ENCODE measurements around the gene DPP3. TPM values are rescaled to one million over a fixed set of nuclear protein-coding genes. Genes with fewer than 3 reads are reported as not detected.

The DPP3 gene
- polyA plus RNA-seq, 2 of the 4 experiments (the other 2 are of a cell fraction) = 52.2 to 70.5 TPM

DNA sequence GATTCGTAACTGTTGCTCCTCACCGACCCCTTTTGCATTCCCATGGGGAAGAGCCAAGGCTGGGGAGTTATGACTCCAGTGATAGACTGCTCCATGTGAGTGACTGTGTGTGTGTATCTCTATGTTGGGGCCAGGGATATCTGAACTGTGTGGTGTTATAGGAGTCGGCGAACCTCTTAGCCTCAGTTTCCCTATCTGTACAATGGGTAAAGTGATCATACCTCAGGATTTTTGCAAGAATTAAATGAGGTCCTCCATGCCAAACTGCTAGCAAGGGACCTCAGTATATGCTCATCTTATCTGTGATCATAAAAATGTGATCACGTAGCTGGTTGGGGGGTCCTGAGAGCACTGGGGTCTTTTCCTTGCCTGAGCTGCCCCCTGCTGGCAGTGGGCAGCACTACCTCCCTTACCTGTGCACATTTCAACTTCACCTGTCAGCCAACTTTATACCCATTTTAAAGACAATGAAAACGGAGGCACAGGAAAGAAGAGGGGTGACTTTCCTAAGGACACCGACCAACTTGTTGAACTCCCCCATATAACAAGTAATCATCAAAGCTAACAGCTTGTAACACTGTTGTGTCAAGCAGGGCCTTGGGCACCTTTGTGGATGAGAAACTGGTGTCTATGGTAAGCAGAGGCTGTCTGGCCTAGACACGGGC lies 1.4 kb upstream of the DPP3 start (continued):
- TF ChIP-seq HES2 (IDR thresholded peaks at IDR 0.05) = no peak
- TF ChIP-seq, protein P1, sequence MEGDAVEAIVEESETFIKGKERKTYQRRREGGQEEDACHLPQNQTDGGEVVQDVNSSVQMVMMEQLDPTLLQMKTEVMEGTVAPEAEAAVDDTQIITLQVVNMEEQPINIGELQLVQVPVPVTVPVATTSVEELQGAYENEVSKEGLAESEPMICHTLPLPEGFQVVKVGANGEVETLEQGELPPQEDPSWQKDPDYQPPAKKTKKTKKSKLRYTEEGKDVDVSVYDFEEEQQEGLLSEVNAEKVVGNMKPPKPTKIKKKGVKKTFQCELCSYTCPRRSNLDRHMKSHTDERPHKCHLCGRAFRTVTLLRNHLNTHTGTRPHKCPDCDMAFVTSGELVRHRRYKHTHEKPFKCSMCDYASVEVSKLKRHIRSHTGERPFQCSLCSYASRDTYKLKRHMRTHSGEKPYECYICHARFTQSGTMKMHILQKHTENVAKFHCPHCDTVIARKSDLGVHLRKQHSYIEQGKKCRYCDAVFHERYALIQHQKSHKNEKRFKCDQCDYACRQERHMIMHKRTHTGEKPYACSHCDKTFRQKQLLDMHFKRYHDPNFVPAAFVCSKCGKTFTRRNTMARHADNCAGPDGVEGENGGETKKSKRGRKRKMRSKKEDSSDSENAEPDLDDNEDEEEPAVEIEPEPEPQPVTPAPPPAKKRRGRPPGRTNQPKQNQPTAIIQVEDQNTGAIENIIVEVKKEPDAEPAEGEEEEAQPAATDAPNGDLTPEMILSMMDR (IDR thresholded peaks at IDR 0.05) = peak; percentile 91

GRCh38 chr11:66479394-66480116 lies 679 bp upstream of the DPP3 start:
- WGBS (ENCODE audit: missing lambda C conversion rate) = 2% methylated on average over 22 of the region's 34 CpGs
- Histone ChIP-seq H3K9me3 (no peaks in the 10 kb centered on the region), H3K4me2 (peak overlapping the region; percentile 80), H3K4me1 (peaks cover 6% of the 10 kb centered on the region; the same call in 1 of the 3 replicates), H3K4me3 (peak overlapping the region; percentile 73), H3K27ac (peak overlapping the region; percentile 94 to 98)
- FAIRE-seq (no peak), ATAC-seq (peak; percentile 66 to 68), DNase-seq (ENCODE audit: low read depth in 1 of 2, low spot score in 1 of 2) (peak; percentile 44 to 87)
- CTCF ChIA-PET = interaction anchor here (0.7 to 5.9 kb wide), 24 partner anchors 10 to 199 kb away, joined by 3 to 46 read pairs (median 4); partner anchors contain the start of genes MRPL11, PELI3 and RBM4B
- POLR2A ChIA-PET = interaction anchor here (0.9 to 2.3 kb wide), 23 partner anchors 8 to 198 kb away, joined by 3 to 47 read pairs (median 10); partner anchors contain the start of genes ACTN3, BBS1, CTSF and MRPL11
- TF ChIP-seq HEYL (CRISPR knock-in tag; IDR thresholded peaks at IDR 0.05) (no peak), FOSL2 (IDR thresholded peaks at IDR 0.05) (no peak), FOSL2 (CRISPR knock-in tag; IDR thresholded peaks at IDR 0.05) (peak; percentile 29; the same call in 1 of the 2 replicates), MYC (IDR thresholded peaks at IDR 0.05; ENCODE audit: borderline replicate concordance, low read length) (no peak), TFCP2L1 (CRISPR knock-in tag; IDR thresholded peaks at IDR 0.05) (0 out of 2 replicates have a peak, but pooled peaks have one; percentile 34), CHD2 (IDR thresholded peaks at IDR 0.05; ENCODE audit: low read length, partially characterized antibody) (no peak), KDM5A (IDR thresholded peaks at IDR 0.05) (no peak), RNF2 (IDR thresholded peaks at IDR 0.05; ENCODE audit: borderline replicate concordance, low read depth) (no peak), EHMT2 (IDR thresholded peaks at IDR 0.05; ENCODE audit: low read depth) (no peak), KDM1A (IDR thresholded peaks at IDR 0.05; ENCODE audit: low read depth) (0 out of 2 replicates have a peak, but pooled peaks have one; percentile 10), PHF8 (IDR thresholded peaks at IDR 0.05; ENCODE audit: borderline replicate concordance, low read depth) (0 out of 2 replicates have a peak, but pooled peaks have one; percentile 99)
- TF ChIP-seq, protein P2, sequence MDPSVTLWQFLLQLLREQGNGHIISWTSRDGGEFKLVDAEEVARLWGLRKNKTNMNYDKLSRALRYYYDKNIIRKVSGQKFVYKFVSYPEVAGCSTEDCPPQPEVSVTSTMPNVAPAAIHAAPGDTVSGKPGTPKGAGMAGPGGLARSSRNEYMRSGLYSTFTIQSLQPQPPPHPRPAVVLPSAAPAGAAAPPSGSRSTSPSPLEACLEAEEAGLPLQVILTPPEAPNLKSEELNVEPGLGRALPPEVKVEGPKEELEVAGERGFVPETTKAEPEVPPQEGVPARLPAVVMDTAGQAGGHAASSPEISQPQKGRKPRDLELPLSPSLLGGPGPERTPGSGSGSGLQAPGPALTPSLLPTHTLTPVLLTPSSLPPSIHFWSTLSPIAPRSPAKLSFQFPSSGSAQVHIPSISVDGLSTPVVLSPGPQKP (IDR thresholded peaks at IDR 0.05; ENCODE audit: low read depth, low read length) = no peak

DNA sequence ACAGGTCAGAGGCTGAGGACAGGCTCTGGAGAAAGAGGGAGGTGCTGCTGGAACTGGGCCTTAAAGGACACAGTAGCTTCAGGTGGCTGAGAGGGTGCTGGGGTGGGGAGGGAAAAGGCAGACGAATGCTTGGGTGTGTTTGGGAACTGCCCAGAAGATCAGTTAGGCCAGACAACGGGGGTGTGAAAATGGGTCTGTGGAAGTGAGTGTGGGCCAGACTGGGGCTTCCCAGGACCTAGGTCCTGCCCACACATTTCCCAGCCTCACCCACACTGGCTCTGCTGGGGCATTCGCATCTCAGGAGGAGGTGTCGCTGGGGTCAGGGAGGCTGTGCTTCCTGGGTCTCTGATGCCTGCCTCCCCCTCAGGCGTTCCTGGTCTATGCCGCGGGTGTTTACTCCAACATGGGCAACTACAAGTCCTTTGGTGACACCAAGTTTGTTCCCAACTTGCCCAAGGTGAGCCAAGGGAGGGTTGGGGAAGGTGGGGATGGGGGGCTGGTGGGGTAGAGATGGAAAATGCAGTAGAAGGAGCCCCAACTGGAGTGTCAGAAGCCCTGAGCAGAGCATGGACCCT lies 4.7 kb downstream of the DPP3 start:
- no peak overlapping the region for H3K4me2 ChIP-seq
- no peak for ATAC-seq
- FAIRE-seq = no peak
- ChIA-PET POLR2A (interaction anchor here (1.0 kb wide), 1 partner anchor 18 kb away, joined by 4 read pairs; the partner anchor contains the start of gene PELI3), CTCF (interaction anchor here (0.7 to 2.1 kb wide), 7 partner anchors 8 to 194 kb away, joined by 3 to 10 read pairs (median 3); no protein-coding TSS in a partner anchor)
- H3K4me3 ChIP-seq = no peak overlapping the region
- no peak overlapping the region for H3K27ac ChIP-seq
- TF ChIP-seq SREBF2 (IDR thresholded peaks at IDR 0.05) (no peak), PHF8 (IDR thresholded peaks at IDR 0.05; ENCODE audit: borderline replicate concordance, low read depth) (no peak), GATA3 (IDR thresholded peaks at IDR 0.05; ENCODE audit: borderline replicate concordance) (no peak), EHMT2 (IDR thresholded peaks at IDR 0.05; ENCODE audit: low read depth) (no peak), JUNB (IDR thresholded peaks at IDR 0.05) (no peak), FOSB (CRISPR knock-in tag; IDR thresholded peaks at IDR 0.05) (no peak), HDAC2 (IDR thresholded peaks at IDR 0.05) (no peak), TFCP2L1 (CRISPR knock-in tag; IDR thresholded peaks at IDR 0.05) (no peak), ZSCAN20 (CRISPR knock-in tag; IDR thresholded peaks at IDR 0.05) (no peak), RARB (CRISPR knock-in tag; IDR thresholded peaks at IDR 0.05) (no peak), MAX (IDR thresholded peaks at IDR 0.05) (no peak), RNF2 (IDR thresholded peaks at IDR 0.05; ENCODE audit: borderline replicate concordance, low read depth) (no peak)
- TF ChIP-seq, protein P3, sequence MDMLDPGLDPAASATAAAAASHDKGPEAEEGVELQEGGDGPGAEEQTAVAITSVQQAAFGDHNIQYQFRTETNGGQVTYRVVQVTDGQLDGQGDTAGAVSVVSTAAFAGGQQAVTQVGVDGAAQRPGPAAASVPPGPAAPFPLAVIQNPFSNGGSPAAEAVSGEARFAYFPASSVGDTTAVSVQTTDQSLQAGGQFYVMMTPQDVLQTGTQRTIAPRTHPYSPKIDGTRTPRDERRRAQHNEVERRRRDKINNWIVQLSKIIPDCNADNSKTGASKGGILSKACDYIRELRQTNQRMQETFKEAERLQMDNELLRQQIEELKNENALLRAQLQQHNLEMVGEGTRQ (IDR thresholded peaks at IDR 0.05) = no peak
- H3K9me3 ChIP-seq = no peaks in the 10 kb centered on the region
- WGBS (ENCODE audit: missing lambda C conversion rate) = 93% methylated on average over 6 of the region's 7 CpGs
- no peak for DNase-seq (ENCODE audit: low read depth in 1 of 2, low spot score in 1 of 2)
- H3K4me1 ChIP-seq = peaks cover 6% of the 10 kb centered on the region; the same call in 1 of the 3 replicates

Data from A549 (cell line).